ENCODE data around the gene PRTG. TPM values are rescaled to one million over a fixed set of nuclear protein-coding genes. Genes with fewer than 3 reads are reported as not detected.

The PRTG gene
- total and polyA plus RNA-seq, 2 experiments from 2014 or later, result 0.63 to 3.4 TPM

DNA sequence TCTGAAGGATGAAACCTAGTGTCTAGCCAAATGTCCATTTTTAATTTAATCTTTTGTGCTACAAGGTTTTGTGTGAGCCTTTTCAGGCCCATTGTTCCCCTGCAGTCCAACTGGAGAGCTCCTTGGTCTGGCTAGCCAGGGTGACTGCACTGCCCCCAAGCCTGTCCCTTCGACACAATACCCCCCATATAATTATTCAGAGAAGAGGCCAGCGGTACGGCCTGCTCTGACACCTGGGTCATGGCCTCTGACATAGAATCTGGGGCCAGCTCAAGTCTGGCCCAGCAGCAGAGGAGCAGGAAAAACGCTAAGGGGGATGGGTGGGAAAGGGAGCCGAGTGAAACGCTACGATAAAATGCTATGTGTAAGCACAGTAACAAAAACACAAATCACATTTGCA is 90.6 kb downstream of the PRTG start:
- no peak overlapping the region for H2AFZ ChIP-seq
- no peaks in the 10 kb centered on the region for H3K9me3 Mint-ChIP-seq
- ATAC-seq (peak; percentile 61), DNase-seq (ENCODE audit: low spot score) (peak; percentile 27)
- no peak for TF ChIP-seq CREB1 (CRISPR knock-in tag; IDR thresholded peaks at IDR 0.05; ENCODE audit: low read depth)
- TF ChIP-seq, protein P1, sequence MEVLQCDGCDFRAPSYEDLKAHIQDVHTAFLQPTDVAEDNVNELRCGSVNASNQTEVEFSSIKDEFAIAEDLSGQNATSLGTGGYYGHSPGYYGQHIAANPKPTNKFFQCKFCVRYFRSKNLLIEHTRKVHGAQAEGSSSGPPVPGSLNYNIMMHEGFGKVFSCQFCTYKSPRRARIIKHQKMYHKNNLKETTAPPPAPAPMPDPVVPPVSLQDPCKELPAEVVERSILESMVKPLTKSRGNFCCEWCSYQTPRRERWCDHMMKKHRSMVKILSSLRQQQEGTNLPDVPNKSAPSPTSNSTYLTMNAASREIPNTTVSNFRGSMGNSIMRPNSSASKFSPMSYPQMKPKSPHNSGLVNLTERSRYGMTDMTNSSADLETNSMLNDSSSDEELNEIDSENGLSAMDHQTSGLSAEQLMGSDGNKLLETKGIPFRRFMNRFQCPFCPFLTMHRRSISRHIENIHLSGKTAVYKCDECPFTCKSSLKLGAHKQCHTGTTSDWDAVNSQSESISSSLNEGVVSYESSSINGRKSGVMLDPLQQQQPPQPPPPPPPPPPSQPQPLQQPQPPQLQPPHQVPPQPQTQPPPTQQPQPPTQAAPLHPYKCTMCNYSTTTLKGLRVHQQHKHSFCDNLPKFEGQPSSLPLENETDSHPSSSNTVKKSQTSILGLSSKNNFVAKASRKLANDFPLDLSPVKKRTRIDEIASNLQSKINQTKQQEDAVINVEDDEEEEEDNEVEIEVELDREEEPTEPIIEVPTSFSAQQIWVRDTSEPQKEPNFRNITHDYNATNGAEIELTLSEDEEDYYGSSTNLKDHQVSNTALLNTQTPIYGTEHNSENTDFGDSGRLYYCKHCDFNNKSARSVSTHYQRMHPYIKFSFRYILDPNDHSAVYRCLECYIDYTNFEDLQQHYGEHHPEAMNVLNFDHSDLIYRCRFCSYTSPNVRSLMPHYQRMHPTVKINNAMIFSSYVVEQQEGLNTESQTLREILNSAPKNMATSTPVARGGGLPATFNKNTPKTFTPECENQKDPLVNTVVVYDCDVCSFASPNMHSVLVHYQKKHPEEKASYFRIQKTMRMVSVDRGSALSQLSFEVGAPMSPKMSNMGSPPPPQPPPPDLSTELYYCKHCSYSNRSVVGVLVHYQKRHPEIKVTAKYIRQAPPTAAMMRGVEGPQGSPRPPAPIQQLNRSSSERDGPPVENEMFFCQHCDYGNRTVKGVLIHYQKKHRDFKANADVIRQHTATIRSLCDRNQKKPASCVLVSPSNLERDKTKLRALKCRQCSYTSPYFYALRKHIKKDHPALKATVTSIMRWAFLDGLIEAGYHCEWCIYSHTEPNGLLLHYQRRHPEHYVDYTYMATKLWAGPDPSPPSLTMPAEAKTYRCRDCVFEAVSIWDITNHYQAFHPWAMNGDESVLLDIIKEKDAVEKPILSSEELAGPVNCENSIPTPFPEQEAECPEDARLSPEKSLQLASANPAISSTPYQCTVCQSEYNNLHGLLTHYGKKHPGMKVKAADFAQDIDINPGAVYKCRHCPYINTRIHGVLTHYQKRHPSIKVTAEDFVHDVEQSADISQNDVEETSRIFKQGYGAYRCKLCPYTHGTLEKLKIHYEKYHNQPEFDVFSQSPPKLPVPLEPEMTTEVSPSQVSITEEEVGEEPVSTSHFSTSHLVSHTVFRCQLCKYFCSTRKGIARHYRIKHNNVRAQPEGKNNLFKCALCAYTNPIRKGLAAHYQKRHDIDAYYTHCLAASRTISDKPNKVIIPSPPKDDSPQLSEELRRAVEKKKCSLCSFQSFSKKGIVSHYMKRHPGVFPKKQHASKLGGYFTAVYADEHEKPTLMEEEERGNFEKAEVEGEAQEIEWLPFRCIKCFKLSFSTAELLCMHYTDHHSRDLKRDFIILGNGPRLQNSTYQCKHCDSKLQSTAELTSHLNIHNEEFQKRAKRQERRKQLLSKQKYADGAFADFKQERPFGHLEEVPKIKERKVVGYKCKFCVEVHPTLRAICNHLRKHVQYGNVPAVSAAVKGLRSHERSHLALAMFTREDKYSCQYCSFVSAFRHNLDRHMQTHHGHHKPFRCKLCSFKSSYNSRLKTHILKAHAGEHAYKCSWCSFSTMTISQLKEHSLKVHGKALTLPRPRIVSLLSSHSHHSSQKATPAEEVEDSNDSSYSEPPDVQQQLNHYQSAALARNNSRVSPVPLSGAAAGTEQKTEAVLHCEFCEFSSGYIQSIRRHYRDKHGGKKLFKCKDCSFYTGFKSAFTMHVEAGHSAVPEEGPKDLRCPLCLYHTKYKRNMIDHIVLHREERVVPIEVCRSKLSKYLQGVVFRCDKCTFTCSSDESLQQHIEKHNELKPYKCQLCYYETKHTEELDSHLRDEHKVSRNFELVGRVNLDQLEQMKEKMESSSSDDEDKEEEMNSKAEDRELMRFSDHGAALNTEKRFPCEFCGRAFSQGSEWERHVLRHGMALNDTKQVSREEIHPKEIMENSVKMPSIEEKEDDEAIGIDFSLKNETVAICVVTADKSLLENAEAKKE (CRISPR knock-in tag; IDR thresholded peaks at IDR 0.05), result no peak
- no peak for TF ChIP-seq ZNF114 (CRISPR knock-in tag; IDR thresholded peaks at IDR 0.05)
- TF ChIP-seq JUNB (IDR thresholded peaks at IDR 0.05; ENCODE audit: unreplicated experiment), result no peak
- no peak for TF ChIP-seq EZH2phosphoT487 (IDR thresholded peaks at IDR 0.05; ENCODE audit: unreplicated experiment)
- TF ChIP-seq, protein P2, sequence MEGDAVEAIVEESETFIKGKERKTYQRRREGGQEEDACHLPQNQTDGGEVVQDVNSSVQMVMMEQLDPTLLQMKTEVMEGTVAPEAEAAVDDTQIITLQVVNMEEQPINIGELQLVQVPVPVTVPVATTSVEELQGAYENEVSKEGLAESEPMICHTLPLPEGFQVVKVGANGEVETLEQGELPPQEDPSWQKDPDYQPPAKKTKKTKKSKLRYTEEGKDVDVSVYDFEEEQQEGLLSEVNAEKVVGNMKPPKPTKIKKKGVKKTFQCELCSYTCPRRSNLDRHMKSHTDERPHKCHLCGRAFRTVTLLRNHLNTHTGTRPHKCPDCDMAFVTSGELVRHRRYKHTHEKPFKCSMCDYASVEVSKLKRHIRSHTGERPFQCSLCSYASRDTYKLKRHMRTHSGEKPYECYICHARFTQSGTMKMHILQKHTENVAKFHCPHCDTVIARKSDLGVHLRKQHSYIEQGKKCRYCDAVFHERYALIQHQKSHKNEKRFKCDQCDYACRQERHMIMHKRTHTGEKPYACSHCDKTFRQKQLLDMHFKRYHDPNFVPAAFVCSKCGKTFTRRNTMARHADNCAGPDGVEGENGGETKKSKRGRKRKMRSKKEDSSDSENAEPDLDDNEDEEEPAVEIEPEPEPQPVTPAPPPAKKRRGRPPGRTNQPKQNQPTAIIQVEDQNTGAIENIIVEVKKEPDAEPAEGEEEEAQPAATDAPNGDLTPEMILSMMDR (conservative IDR thresholded peaks at IDR 0.05; ENCODE audit: low read depth in 2 of 2), result no peak
- TF ChIP-seq, protein P3, sequence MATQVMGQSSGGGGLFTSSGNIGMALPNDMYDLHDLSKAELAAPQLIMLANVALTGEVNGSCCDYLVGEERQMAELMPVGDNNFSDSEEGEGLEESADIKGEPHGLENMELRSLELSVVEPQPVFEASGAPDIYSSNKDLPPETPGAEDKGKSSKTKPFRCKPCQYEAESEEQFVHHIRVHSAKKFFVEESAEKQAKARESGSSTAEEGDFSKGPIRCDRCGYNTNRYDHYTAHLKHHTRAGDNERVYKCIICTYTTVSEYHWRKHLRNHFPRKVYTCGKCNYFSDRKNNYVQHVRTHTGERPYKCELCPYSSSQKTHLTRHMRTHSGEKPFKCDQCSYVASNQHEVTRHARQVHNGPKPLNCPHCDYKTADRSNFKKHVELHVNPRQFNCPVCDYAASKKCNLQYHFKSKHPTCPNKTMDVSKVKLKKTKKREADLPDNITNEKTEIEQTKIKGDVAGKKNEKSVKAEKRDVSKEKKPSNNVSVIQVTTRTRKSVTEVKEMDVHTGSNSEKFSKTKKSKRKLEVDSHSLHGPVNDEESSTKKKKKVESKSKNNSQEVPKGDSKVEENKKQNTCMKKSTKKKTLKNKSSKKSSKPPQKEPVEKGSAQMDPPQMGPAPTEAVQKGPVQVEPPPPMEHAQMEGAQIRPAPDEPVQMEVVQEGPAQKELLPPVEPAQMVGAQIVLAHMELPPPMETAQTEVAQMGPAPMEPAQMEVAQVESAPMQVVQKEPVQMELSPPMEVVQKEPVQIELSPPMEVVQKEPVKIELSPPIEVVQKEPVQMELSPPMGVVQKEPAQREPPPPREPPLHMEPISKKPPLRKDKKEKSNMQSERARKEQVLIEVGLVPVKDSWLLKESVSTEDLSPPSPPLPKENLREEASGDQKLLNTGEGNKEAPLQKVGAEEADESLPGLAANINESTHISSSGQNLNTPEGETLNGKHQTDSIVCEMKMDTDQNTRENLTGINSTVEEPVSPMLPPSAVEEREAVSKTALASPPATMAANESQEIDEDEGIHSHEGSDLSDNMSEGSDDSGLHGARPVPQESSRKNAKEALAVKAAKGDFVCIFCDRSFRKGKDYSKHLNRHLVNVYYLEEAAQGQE (IDR thresholded peaks at IDR 0.05; ENCODE audit: unreplicated experiment), result no peak
- TF ChIP-seq EZH2 (IDR thresholded peaks at IDR 0.05; ENCODE audit: low read depth, unreplicated experiment), result no peak
- TF ChIP-seq, protein P4, sequence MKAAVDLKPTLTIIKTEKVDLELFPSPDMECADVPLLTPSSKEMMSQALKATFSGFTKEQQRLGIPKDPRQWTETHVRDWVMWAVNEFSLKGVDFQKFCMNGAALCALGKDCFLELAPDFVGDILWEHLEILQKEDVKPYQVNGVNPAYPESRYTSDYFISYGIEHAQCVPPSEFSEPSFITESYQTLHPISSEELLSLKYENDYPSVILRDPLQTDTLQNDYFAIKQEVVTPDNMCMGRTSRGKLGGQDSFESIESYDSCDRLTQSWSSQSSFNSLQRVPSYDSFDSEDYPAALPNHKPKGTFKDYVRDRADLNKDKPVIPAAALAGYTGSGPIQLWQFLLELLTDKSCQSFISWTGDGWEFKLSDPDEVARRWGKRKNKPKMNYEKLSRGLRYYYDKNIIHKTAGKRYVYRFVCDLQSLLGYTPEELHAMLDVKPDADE (IDR thresholded peaks at IDR 0.05), result no peak
- no peak for TF ChIP-seq ZNF331 (CRISPR knock-in tag; IDR thresholded peaks at IDR 0.05; ENCODE audit: low read depth)
- TF ChIP-seq POLR2AphosphoS5 (IDR thresholded peaks at IDR 0.05; ENCODE audit: low read depth), result no peak
- H3K4me3 Mint-ChIP-seq, result no peak overlapping the region
- peaks cover 5% of the 10 kb centered on the region for H3K27me3 Mint-ChIP-seq (ENCODE audit: insufficient read depth, low read depth, poor library complexity)
- no peaks in the 10 kb centered on the region for H3K79me2 ChIP-seq (replicated peaks; ENCODE audit: insufficient read depth)
- H3K36me3 ChIP-seq (ENCODE audit: insufficient read depth), result no peaks in the 10 kb centered on the region
- no peak overlapping the region for H3K4me3 ChIP-seq
- H3K27me3 ChIP-seq (ENCODE audit: insufficient read depth), result no peaks in the 10 kb centered on the region
- no peak overlapping the region for H3K27ac ChIP-seq (ENCODE audit: low read depth)
- no peaks in the 10 kb centered on the region for H3F3A ChIP-seq (replicated peaks; ENCODE audit: low read depth)
- 0 out of 2 replicates have a peak overlapping the region, but pooled peaks have one; percentile 25 for H3K4me2 ChIP-seq
- H3K36me3 Mint-ChIP-seq (ENCODE audit: low read depth), result no peaks in the 10 kb centered on the region
- H4K20me1 ChIP-seq (replicated peaks; ENCODE audit: insufficient read depth), result no peaks in the 10 kb centered on the region
- H3K27ac Mint-ChIP-seq, result no peak overlapping the region
- H3K4me1 ChIP-seq (ENCODE audit: insufficient read depth), result 0 out of 2 replicates have a peak, but pooled peaks cover 11% of the 10 kb centered on the region
- H3K4me1 Mint-ChIP-seq, result peaks cover 28% of the 10 kb centered on the region
- no peaks in the 10 kb centered on the region for H3K9me2 ChIP-seq (ENCODE audit: insufficient read depth)

All from GM23338 (cell line).